C4-2B (cell line): ENCODE data around the gene ERMARD.

Experiments
- H3K27ac ChIP-seq: fragments of 450-650 bp; 2 replicates; pipeline ENCODE4 v1.5.1; 2017
- CTCF ChIP-seq: fragments of 450-650 bp; conservative IDR thresholded peaks from 2 replicates; pipeline ENCODE4 v1.5.1; 2017; ENCODE audit warnings: mild to moderate bottlenecking
- ZFX ChIP-seq: fragments of 450-650 bp; IDR thresholded peaks from 2 replicates; pipeline ENCODE4 v1.6.1; 2017

Gene ERMARD

GRCh38 chr6:169777896-169778295 is 26.5 kb downstream of the ERMARD start:
- TF ChIP-seq ZFX (no peak), CTCF (no peak)
- no peak overlapping the region for H3K27ac ChIP-seq

- H3K27ac ChIP-seq, result no peak overlapping the region
- TF ChIP-seq ZFX (no peak), CTCF (no peak)
Measured at GRCh38 chr6:169778646-169779045, 27.2 kb downstream of the ERMARD start.

GRCh38 chr6:169779092-169779815 is 27.8 kb downstream of the ERMARD start:
- TF ChIP-seq CTCF, result no peak
- TF ChIP-seq ZFX, result no peak
- H3K27ac ChIP-seq, result no peak overlapping the region

GRCh38 chr6:169779896-169780295 is 28.5 kb downstream of the ERMARD start:
- TF ChIP-seq ZFX (no peak), CTCF (no peak)
- no peak overlapping the region for H3K27ac ChIP-seq

- H3K27ac ChIP-seq, result no peak overlapping the region
- TF ChIP-seq CTCF (no peak), ZFX (no peak)
Measured at GRCh38 chr6:169780571-169781091, 29.2 kb downstream of the ERMARD start.

GRCh38 chr6:169782966-169783365 is 31.5 kb downstream of the ERMARD start:
- no peak for TF ChIP-seq ZFX
- no peak for TF ChIP-seq CTCF
- no peak overlapping the region for H3K27ac ChIP-seq

- TF ChIP-seq CTCF (no peak), ZFX (no peak)
- no peak overlapping the region for H3K27ac ChIP-seq
Measured at GRCh38 chr6:169783401-169783800, 32.0 kb downstream of the ERMARD start.
